H9 (cell line): ENCODE measurements around the gene AKAP11. TPM values are rescaled to one million over a fixed set of nuclear protein-coding genes. Genes with fewer than 3 reads are reported as not detected.
A peak's percentile ranks its signal among the peaks of the same experiment; 100 is the strongest.

Source experiments
- DNase-seq: peaks from one replicate; pipeline ENCODE4 v3.0.0-alpha.2; 2017
- H2AFZ ChIP-seq: one replicate; pipeline ENCODE4 v1.6.1; 2013; ENCODE audit warnings: mild to moderate bottlenecking, low read length, control low read depth, moderate library complexity
- H2AK5ac ChIP-seq: 2 replicates; pipeline ENCODE4 v1.6.1; 2013; ENCODE audit warnings: low read length, control low read depth, mixed read lengths; ENCODE audit not compliant: insufficient read length
- H2BK120ac ChIP-seq: one replicate; pipeline ENCODE4 v1.6.1; 2013; ENCODE audit warnings: low read depth, mild to moderate bottlenecking, low read length, control low read depth, inconsistent platforms; ENCODE audit not compliant: poor library complexity, severe bottlenecking
- H2BK12ac ChIP-seq: 2 replicates; pipeline ENCODE4 v1.6.1; 2013; ENCODE audit warnings: low read length, control low read depth, mixed read lengths, low read depth; ENCODE audit not compliant: insufficient read length
- H2BK15ac ChIP-seq: 2 replicates; pipeline ENCODE4 v1.6.1; 2013; ENCODE audit warnings: low read depth, low read length, control low read depth
- H2BK20ac ChIP-seq: one replicate; pipeline ENCODE4 v1.6.1; 2013; ENCODE audit warnings: low read depth, mild to moderate bottlenecking, low read length, control low read depth, inconsistent platforms; ENCODE audit not compliant: poor library complexity, severe bottlenecking
- H2BK5ac ChIP-seq: 2 replicates; pipeline ENCODE4 v1.6.1; 2013; ENCODE audit warnings: low read length, control low read depth, mixed read lengths; ENCODE audit not compliant: insufficient read length
- H3K14ac ChIP-seq: 2 replicates; pipeline ENCODE4 v1.6.1; 2013; ENCODE audit warnings: low read length, control low read depth; ENCODE audit not compliant: insufficient read depth
- H3K18ac ChIP-seq: 2 replicates; pipeline ENCODE4 v1.6.1; 2013; ENCODE audit warnings: low read depth, mild to moderate bottlenecking, mixed read lengths, low read length, control low read depth; ENCODE audit not compliant: insufficient read length
- H3K23ac ChIP-seq: 2 replicates; pipeline ENCODE4 v1.6.1; 2013; ENCODE audit warnings: low read length, control low read depth, mixed read lengths, low read depth; ENCODE audit not compliant: insufficient read length
- H3K23me2 ChIP-seq: 2 replicates; pipeline ENCODE4 v1.6.1; 2013; ENCODE audit warnings: low read depth, mild to moderate bottlenecking, mixed read lengths, low read length, control low read depth; ENCODE audit not compliant: insufficient read length, poor library complexity, severe bottlenecking
- H3K27ac ChIP-seq: 2 replicates; pipeline ENCODE4 v1.5.1; 2013; ENCODE audit warnings: low read length, control low read depth, mixed read lengths, low read depth; ENCODE audit not compliant: insufficient read length
- H3K27me3 ChIP-seq: 2 replicates; pipeline ENCODE4 v1.6.1; 2013; ENCODE audit warnings: low read length, control low read depth, inconsistent platforms; ENCODE audit not compliant: insufficient read depth
- H3K4ac ChIP-seq: 2 replicates; pipeline ENCODE4 v1.6.1; 2013; ENCODE audit warnings: low read depth, mild to moderate bottlenecking, control low read depth, inconsistent platforms, low read length, moderate library complexity
- H3K4me1 ChIP-seq: 2 replicates; pipeline ENCODE4 v1.6.1; 2013; ENCODE audit warnings: low read length, control low read depth, inconsistent platforms; ENCODE audit not compliant: insufficient read depth
- H3K4me2 ChIP-seq: 2 replicates; pipeline ENCODE4 v1.6.1; 2013; ENCODE audit warnings: low read length, control low read depth, mixed read lengths; ENCODE audit not compliant: insufficient read length, insufficient read depth
- H3K56ac ChIP-seq: 2 replicates; pipeline ENCODE4 v1.6.1; 2013; ENCODE audit warnings: low read depth, mild to moderate bottlenecking, mixed read lengths, low read length, control low read depth; ENCODE audit not compliant: insufficient read length
- H3K79me1 ChIP-seq: 2 replicates; pipeline ENCODE4 v1.6.1; 2013; ENCODE audit warnings: low read depth, mild to moderate bottlenecking, moderate library complexity, low read length, control low read depth, inconsistent platforms; ENCODE audit not compliant: insufficient read depth, poor library complexity, severe bottlenecking
- H3K79me2 ChIP-seq: 2 replicates; pipeline ENCODE4 v1.6.1; 2013; ENCODE audit warnings: low read length, control low read depth, inconsistent platforms; ENCODE audit not compliant: insufficient read depth
- H3K9ac ChIP-seq: 2 replicates; pipeline ENCODE4 v1.6.1; 2013; ENCODE audit warnings: low read length, control low read depth, mixed read lengths; ENCODE audit not compliant: insufficient read length; ENCODE audit errors: extremely low read depth
- H3K9me3 ChIP-seq: one replicate; pipeline ENCODE4 v1.6.1; 2013; ENCODE audit warnings: low read depth, low read length, inconsistent platforms; ENCODE audit not compliant: control insufficient read depth
- H3T11ph ChIP-seq: one replicate; pipeline ENCODE4 v1.6.1; 2013; ENCODE audit warnings: mild to moderate bottlenecking, low read length, control low read depth, inconsistent platforms
- H4K20me1 ChIP-seq: one replicate; pipeline ENCODE4 v1.6.1; 2013; ENCODE audit not compliant: control insufficient read depth, insufficient read length, insufficient read depth
- H4K5ac ChIP-seq: 2 replicates; pipeline ENCODE4 v1.6.1; 2013; ENCODE audit warnings: low read depth, mild to moderate bottlenecking, mixed read lengths, low read length, control low read depth; ENCODE audit not compliant: insufficient read length
- H4K8ac ChIP-seq: replicated peaks from 2 replicates; pipeline ENCODE4 v1.6.1; 2013; ENCODE audit warnings: low read length, control low read depth, mixed read lengths, low read depth; ENCODE audit not compliant: insufficient read length
- H4K91ac ChIP-seq: 2 replicates; pipeline ENCODE4 v1.6.1; 2013; ENCODE audit warnings: low read depth, mild to moderate bottlenecking, moderate library complexity, mixed read lengths, low read length, control low read depth; ENCODE audit not compliant: insufficient read length
- H3K27ac Mint-ChIP-seq, 3 experiments: 2 replicates in 2 of 3; 3 replicates in 1 of 3; pipeline ENCODE4 v1.8.0; 2020 to 2021; ENCODE audit warnings: mixed read lengths in 3 of 3, mild to moderate bottlenecking in 1 of 3, moderate library complexity in 1 of 3
- H3K27me3 Mint-ChIP-seq: 2 replicates; pipeline ENCODE4 v1.8.0; 2021; ENCODE audit warnings: low read depth, mild to moderate bottlenecking, moderate library complexity, mixed read lengths
- H3K36me3 Mint-ChIP-seq, 3 experiments: 2 replicates in 2 of 3; 3 replicates in 1 of 3; pipeline ENCODE4 v1.8.0; 2020 to 2021; ENCODE audit warnings: low read depth in 3 of 3, mixed read lengths in 3 of 3; ENCODE audit not compliant: insufficient read depth in 1 of 3
- H3K4me1 Mint-ChIP-seq, 2 experiments: 2 replicates each; pipeline ENCODE4 v1.8.0; 2020; ENCODE audit warnings: mixed read lengths in 2 of 2
- H3K4me3 Mint-ChIP-seq, 2 experiments: 2 replicates in 1 of 2; 3 replicates in 1 of 2; pipeline ENCODE4 v1.8.0; 2020 to 2021; ENCODE audit warnings: mild to moderate bottlenecking in 2 of 2, mixed read lengths in 2 of 2, moderate library complexity in 1 of 2
- H3K9me3 Mint-ChIP-seq, 2 experiments: 2 replicates in 1 of 2; 3 replicates in 1 of 2; pipeline ENCODE4 v1.8.0; 2020; ENCODE audit warnings: mild to moderate bottlenecking in 2 of 2, mixed read lengths in 2 of 2, moderate library complexity in 1 of 2
- WGBS: extraction: QIAGEN DNeasy Blood & Tissue Kit; methylation state at CpG from one replicate; pipeline ENCODE4 v1.1.7; 2013; ENCODE audit warnings: missing lambda C conversion rate, low lambda C conversion rate, mixed read lengths; ENCODE audit not compliant: insufficient read length; ENCODE audit errors: extremely low coverage; 5-methylcytosine and 5-hydroxymethylcytosine counted together
- total RNA-seq: library from RNA; stranded (reverse); gene quantifications from 2 replicates; pipeline ENCODE4 v1.2.1, GENCODE V29; 2021
- TF ChIP-seq, protein P1 (sequence below): fragments of 200-600 bp; sonication (generic); conservative IDR thresholded peaks from 3 replicates; pipeline ENCODE4 v1.8.0; 2021; ENCODE audit warnings: antibody characterized with exemption, mild to moderate bottlenecking

The AKAP11 gene
- total RNA-seq, 1 experiment from 2014 or later = 20.5 TPM

DNA sequence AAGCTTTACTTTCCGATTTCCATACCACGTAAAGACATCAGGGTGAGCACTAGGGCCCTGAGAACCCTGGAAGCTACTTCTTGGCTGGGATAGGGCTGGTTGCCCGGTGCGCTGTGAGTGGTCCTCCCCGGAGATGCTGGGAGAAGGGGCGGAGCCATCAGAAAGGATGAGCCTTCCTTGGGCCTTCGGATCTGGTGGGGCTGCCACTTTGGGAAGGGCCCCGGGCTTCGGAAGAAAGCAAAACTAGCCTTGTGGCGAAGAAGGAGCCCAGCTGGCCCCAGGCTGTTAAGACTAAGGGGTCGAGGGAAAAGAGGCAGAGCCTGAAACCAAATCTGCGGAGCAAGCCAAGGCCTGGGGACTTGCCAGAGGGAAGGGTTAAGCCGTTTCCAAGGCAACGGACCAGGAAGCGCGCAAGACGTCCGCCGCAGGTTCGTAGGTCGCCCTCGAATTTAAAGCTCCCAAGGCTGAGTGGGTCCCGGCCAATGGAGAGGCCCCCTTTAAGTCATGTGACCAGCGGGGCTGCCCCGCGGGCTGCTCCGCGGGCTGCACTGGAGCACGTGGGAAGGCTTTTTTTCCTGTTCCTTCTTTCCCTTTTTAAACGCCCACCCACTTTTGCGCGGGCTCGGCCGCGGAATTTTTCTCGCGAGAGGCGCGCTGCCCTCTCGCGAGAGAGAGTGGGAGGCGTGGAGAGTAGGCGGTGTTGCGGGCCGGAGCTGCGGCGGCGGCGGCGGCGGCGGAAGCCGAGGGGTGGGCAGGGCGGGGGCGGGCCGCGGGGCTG, 426 bp upstream of the AKAP11 start:
- no peak overlapping the region for H2BK20ac ChIP-seq
- H3K36me3 Mint-ChIP-seq = peaks cover 8 to 19% (median 11%) of the 10 kb centered on the region in 3 experiments; a peak in 6 of 7 replicates
- no peaks in the 10 kb centered on the region; the same call in none of the 2 replicates for H3K27me3 Mint-ChIP-seq
- no peak overlapping the region for H2BK15ac ChIP-seq
- H3K18ac ChIP-seq = peak overlapping the region; percentile 76
- peaks cover 3% of the 10 kb centered on the region; the same call in 1 of the 2 replicates for H3K4me1 ChIP-seq
- no peak overlapping the region for H2BK120ac ChIP-seq
- H2AK5ac ChIP-seq = no peak overlapping the region
- H4K5ac ChIP-seq = no peak overlapping the region
- peaks cover 32 to 35% of the 10 kb centered on the region in 2 experiments for H3K4me1 Mint-ChIP-seq
- no peaks in the 10 kb centered on the region for H3K9me3 ChIP-seq
- H3K14ac ChIP-seq = peak overlapping the region; percentile 81; the same call in 1 of the 2 replicates
- no peak overlapping the region for H3K4ac ChIP-seq
- H4K8ac ChIP-seq = no peak overlapping the region
- peaks cover 4% of the 10 kb centered on the region for H3K23me2 ChIP-seq
- no peak overlapping the region for H3K56ac ChIP-seq
- H3K79me2 ChIP-seq = peaks cover 6% of the 10 kb centered on the region; the same call in 1 of the 2 replicates
- H2BK5ac ChIP-seq = no peak overlapping the region
- no peak overlapping the region for H3T11ph ChIP-seq
- peaks cover 18 to 20% of the 10 kb centered on the region in 2 experiments for H3K9me3 Mint-ChIP-seq
- H3K9ac ChIP-seq = peak overlapping the region; percentile 67
- no peak overlapping the region for H2BK12ac ChIP-seq
- H3K27me3 ChIP-seq = no peaks in the 10 kb centered on the region
- no peak overlapping the region for H3K23ac ChIP-seq
- no peaks in the 10 kb centered on the region for H4K20me1 ChIP-seq
- no peaks in the 10 kb centered on the region for H3K79me1 ChIP-seq
- peak overlapping the region; percentile 66 for H3K4me2 ChIP-seq
- H4K91ac ChIP-seq = no peak overlapping the region
- no peak overlapping the region for H3K27ac ChIP-seq
- DNase-seq = peak; percentile 97
- no CpG with 5 or more reads among the region's 57 CpGs for WGBS
- peak overlapping the region; percentile 83 for H2AFZ ChIP-seq
- TF ChIP-seq, protein P1, sequence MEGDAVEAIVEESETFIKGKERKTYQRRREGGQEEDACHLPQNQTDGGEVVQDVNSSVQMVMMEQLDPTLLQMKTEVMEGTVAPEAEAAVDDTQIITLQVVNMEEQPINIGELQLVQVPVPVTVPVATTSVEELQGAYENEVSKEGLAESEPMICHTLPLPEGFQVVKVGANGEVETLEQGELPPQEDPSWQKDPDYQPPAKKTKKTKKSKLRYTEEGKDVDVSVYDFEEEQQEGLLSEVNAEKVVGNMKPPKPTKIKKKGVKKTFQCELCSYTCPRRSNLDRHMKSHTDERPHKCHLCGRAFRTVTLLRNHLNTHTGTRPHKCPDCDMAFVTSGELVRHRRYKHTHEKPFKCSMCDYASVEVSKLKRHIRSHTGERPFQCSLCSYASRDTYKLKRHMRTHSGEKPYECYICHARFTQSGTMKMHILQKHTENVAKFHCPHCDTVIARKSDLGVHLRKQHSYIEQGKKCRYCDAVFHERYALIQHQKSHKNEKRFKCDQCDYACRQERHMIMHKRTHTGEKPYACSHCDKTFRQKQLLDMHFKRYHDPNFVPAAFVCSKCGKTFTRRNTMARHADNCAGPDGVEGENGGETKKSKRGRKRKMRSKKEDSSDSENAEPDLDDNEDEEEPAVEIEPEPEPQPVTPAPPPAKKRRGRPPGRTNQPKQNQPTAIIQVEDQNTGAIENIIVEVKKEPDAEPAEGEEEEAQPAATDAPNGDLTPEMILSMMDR = no peak
- H3K27ac Mint-ChIP-seq = peak overlapping the region; percentile 95 to 98 (median 95)
- H3K4me3 Mint-ChIP-seq = peak overlapping the region; percentile 94 to 96
